ENCODE measurements around the gene PRSS1.
"Not testable (repeated sequence)": the region's sequence is repeated elsewhere in the genome, so short reads cannot be mapped to it uniquely, and the experiment has no call there.

PRSS1 gene

DNA sequence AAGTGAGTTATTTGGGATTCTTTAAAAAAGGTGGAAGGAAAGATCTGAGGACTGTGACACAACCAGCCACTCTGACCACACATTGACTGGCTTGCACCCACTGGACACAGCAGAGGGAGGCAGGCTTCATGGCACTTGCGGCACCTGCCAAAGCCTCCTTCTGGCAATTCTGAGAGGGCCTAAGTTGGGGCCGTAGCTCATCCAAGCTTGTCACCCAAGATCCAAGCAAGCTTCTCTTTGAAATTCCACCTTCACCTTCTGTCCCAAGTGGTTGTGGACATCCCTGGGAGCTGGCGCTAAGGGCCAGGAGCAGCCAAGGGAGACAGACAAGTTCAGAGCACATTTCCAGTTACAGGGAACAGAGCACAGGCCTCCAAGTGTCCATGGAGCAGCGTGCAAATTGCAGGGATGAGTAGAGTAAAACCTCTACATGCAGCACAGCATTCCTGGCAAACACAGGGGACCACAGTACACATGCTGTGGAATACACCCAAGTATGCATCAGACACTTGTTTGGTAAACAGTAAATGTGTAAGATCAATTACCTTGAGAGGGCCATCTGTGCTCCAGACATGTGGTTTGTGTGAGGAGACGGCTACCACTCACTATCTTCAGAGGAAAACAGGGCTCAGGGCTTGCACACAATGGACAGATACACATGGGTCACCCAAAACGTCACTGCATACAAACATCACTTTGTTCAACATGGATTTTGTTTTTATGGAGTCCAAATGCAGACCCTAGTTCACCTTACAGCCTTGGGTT lies 26.3 kb downstream of the PRSS1 start:
- DNase-seq, result not testable (repeated sequence)

DNA sequence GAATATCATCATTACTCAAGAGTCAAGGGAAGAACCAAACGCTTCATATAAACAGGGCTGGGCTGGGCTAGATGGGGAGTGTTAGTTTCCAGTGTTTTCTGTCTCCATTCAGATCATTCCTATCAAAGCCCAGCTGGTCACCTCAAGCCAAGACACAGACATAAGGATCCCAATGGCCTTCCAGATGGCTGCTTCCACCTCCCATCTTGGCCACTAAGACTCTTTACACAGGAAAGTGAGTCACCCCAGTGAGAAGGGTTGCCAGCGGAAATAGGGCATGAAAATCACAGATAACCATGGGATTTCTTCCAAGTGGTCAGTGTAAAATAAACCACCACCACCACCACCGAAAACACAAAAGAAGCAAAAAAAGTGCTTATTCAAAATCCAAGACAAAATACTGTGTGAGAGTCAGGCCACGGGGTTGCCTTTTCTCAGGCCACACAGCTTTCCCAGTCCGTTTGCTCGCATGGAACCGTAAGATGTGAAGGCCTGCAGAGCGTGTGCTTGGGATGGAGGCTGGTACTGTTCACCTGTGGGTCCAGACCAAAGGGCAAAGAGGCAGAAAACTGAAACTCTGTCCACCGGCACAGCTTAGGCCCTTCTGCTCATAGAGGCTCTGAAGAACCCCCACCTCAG lies 27.1 kb downstream of the PRSS1 start:
- no peak for DNase-seq

DNA sequence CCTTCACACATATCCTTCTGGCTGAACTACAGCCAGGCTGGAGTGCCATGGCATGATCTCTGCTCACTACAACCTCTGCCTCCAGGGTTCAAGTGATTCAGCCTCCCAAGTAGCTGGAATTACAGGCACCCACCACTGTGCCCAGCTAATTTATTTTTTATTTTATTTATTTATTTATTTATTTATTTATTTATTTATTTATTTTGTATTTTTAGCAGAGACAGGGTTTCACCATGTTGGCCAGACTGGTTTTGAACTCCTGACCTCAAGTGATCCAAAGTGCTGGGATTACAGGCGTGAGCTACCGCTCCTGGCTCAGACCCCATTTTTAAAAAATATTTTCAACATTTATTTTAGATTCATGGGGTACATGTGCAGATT lies 27.6 kb downstream of the PRSS1 start:
- not testable (repeated sequence) for DNase-seq

DNA sequence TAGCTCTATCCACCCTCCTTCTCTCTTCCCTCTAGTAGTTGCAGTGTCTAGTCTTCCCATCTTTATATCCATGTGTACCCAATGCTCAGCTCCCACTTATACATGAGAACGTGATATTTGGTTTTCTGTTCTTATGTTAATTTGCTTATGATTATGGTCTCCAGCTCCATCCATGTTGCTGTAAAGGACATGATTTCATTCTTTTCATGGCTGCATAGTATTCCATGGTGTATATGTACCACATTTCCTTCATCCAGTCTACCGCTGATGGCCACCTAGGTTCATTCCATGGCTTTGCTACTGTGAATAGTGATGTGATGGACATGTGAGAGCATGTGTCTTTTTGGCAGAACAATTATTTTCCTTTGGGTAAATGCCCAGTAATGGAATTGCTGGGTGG lies 28.0 kb downstream of the PRSS1 start:
- DNase-seq, result no peak

DNA sequence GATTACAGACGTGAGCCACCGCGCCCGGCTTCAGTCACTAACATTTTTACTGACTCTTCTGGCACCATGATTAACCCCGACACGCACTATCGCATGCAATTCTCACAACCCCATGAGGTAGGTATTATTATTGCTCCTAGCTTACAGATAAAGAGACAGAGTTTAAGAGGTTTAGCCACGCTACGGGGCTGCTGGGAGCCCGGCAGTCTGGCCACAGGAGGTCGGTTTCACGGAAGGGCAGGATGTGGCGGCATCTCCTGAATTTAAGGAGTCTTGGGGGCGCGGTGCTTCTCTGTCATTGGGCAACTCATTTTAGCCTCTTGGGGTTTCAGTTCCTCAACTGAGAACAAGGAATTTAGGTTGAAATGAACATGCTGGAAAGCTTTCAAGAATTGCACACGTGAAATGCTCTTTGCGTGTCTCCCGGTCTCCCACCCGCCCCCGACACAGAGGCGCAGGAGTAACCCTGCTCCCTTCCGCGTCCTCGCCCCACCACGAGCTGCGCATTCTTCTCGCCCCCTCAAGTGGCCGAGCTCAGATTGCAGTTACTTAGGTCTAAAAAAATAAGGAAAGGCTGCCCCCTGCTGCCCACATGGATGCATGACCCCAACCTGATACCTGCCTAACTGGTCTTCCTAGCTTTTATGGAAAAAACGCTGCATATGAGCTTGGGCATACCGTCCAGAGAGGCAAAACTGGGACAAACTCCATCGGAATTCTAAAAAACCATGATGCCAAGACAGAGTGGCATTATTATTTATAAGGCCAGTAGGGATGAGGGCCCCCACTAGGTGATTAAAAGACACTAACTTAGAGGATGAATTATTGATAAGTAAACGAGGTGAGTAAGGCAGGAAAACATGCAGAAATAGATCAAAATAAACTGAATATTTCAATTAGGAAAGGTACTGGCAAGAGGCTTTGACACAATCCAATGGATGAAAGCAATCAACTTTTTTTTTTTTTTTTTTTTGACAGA lies 33.9 kb downstream of the PRSS1 start:
- DNase-seq, result peak; percentile 65

DNA sequence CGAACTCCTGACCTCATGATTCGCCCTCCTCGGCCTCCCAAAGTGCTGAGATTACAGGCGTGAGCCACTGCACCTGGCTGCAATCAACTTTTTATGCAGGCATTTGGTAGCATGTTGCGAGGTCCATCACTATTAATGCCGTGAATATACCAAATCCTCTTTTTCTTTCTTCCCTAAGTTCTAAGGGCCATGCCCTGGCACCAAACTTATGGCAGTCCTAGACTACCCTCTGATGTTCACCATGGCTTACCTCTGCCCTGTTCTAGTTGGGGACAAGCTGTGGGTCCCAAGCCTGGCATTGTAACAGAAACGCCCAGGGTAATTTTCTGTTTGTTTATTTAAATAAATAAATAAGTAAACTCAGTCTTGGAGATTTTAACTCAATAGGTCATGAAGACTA lies 34.8 kb downstream of the PRSS1 start:
- no peak for DNase-seq

DNA sequence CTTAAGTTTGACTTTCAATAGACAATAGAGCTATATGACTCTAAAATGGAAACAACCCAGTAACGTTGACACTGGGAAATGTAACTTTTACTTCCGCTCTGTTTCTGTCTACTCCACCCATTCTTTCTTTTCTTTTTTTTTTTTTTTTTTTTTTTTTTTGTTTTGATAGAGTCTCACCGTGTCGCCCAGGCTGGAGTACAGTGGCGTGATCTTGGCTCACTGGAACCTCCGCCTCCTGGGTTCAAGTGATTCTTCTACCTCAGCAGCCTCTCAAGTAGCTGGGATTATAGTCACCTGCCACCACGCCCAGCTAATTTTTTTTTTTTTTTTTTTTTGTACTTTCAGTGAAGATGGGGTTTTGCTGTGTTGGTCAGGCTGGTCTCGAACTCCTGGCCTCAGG lies 35.4 kb downstream of the PRSS1 start:
- no peak for DNase-seq

DNA sequence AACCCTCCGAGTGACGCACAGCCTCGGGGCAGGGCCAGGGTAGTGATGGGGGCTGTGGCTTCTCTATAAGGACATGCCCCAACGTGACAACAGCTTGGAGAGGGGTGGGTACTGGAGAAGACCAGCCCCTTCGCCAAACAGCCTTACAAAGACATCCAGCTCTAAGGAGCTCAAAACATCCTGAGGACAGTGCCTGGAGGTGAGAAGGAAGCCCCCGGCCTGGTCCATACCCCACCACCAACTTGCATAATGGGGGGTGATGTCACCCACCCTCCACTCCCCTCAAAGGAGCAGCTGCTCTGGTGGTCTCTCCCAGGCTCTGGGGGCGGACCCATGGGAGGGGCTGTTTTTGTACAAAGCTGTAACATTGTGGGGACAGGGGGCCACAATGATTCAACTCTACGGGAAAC lies 36.6 kb downstream of the PRSS1 start:
- no peak for DNase-seq

DNA sequence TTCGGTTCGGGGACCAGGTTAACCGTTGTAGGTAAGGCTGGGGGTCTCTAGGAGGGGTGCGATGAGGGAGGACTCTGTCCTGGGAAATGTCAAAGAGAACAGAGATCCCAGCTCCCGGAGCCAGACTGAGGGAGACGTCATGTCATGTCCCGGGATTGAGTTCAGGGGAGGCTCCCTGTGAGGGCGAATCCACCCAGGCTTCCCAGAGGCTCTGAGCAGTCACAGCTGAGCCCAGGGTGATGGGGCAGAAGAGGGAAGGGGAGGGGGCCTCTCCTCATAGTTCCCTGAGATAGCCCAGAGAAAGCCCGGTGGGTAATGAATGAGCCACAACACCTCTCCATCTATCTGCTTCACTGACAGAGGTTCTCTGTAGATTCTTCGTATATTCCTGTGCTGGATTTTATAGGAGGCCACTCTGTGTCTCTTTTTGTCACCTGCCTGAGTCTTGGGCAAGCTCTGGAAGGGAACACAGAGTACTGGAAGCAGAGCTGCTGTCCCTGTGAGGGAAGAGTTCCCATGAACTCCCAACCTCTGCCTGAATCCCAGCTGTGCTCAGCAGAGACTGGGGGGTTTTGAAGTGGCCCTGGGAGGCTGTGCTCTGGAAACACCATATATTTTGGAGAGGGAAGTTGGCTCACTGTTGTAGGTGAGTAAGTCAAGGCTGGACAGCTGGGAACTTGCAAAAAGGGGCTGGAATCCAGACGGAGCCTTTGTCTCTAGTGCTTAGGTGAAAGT lies 37.9 kb downstream of the PRSS1 start:
- no peak for DNase-seq

DNA sequence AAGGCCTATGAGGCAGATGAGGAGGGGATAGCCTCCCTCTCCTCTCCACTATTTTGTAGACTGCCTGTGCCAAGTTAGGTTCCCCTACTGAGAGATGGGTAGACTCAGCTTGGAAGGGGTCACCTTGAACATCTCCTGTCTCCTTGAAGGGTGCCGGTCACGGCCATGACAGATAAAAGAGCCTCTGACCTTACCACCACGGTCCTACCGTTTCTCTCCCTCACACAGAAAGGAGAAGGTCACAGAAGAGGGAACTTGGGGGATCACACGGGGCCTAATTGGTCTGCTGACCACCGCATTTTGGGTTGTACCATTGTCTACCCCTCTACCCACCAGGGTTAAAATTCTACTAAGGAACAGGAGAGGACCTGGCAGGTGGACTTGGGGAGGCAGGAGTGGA lies 38.5 kb downstream of the PRSS1 start:
- no peak for DNase-seq

DNA sequence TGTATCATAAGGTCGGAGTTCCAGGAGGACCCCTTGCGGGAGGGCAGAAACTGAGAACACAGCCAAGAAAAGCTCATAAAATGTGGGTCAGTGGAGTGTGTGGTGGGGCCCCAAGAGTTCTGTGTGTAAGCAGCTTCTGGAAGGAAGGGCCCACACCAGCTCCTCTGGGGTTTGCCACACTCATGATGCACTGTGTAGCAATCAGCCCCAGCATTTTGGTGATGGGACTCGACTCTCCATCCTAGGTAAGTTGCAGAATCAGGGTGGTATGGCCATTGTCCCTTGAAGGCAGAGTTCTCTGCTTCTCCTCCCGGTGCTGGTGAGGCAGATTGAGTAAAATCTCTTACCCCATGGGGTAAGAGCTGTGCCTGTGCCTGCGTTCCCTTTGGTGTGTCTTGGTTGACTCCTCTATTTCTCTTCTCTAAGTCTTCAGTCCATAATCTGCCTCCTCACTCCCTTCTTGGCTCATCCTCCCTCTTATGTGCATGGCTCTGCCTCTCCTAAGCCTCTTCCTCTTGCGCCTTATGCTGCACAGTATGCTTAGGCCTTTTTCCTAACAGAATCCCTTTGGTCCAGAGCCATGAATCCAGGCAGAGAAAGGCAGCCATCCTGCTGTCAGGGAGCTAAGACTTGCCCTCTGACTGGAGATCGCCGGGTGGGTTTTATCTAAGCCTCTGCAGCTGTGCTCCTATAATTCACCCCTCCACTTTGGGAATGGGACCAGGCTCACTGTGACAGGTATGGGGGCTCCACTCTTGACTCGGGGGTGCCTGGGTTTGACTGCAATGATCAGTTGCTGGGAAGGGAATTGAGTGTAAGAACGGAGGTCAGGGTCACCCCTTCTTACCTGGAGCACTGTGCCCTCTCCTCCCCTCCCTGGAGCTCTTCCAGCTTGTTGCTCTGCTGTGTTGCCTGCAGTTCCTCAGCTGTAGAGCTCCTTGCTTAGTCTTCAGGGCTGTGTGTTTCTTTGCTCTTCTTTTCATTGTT lies 39.3 kb downstream of the PRSS1 start:
- DNase-seq, result no peak

DNA sequence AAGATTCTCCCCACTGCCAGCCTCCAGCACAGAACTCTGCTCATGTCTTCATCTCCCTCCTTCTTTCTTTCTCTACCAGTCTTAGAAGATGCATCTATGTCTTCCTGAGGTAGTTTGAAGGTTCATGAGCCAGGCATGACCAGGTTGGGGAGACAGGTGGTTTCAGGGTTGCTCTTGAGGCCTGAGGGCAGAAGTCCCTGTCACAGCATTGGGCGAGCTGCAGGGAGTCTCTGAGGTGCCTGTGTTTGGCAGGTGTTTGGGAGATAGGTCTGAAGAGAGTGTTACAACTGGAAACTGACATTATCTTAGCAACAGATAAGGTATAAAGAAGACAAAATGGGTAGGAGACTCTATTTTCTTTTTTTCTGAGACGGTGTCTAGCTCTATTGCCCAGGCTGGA lies 40.2 kb downstream of the PRSS1 start:
- no peak for DNase-seq

DNA sequence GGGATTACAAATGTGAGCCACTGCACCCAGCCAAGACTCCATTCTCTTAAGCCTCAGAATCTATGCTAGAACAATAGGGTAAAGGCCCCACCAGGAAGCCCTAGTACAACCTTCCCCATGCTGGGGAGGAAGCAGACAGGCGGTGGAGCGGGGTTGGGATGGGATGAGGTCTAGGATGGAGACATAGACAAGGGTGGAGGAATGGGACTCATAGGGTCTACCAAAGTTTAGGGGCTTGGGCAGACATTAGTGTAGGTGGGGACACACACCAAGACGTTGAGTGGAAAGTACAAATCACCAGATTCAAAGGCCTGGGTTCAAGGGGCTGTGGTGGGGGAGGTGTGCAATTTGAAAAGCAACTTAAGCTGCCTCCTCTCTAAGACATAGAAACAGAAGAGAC lies 40.8 kb downstream of the PRSS1 start:
- DNase-seq, result no peak

DNA sequence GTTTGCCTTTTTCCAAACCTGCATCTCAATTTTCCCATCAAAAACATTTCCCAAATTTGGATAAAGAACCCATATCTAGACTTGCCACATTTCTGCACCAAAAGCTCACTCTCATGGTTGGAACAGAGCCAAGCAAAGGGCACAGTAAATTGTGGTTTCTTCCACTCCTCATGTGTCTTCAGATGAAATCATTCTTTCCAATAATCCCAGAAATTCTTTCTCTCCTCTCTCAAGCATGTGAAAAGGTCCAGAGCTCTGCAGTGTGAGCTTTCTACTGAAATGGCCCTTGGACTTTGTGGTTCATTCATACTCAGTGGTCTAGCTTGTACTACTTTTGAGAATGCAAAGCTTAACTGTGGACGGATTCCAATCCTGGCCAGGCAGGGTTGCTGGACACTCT lies 41.3 kb downstream of the PRSS1 start:
- DNase-seq, result no peak

DNA sequence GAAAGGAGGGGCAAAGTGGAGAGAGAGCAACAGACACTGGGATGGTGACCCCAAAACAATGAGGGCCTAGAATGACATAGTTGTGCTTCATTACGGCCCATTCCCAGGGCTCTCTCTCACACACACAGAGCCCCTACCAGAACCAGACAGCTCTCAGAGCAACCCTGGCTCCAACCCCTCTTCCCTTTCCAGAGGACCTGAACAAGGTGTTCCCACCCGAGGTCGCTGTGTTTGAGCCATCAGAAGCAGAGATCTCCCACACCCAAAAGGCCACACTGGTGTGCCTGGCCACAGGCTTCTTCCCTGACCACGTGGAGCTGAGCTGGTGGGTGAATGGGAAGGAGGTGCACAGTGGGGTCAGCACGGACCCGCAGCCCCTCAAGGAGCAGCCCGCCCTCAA lies 42.2 kb downstream of the PRSS1 start:
- no peak for DNase-seq

DNA sequence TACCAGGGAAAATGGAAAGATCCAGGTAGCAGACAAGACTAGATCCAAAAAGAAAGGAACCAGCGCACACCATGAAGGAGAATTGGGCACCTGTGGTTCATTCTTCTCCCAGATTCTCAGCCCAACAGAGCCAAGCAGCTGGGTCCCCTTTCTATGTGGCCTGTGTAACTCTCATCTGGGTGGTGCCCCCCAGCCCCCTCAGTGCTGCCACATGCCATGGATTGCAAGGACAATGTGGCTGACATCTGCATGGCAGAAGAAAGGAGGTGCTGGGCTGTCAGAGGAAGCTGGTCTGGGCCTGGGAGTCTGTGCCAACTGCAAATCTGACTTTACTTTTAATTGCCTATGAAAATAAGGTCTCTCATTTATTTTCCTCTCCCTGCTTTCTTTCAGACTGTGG lies 42.9 kb downstream of the PRSS1 start:
- DNase-seq, result no peak

DNA sequence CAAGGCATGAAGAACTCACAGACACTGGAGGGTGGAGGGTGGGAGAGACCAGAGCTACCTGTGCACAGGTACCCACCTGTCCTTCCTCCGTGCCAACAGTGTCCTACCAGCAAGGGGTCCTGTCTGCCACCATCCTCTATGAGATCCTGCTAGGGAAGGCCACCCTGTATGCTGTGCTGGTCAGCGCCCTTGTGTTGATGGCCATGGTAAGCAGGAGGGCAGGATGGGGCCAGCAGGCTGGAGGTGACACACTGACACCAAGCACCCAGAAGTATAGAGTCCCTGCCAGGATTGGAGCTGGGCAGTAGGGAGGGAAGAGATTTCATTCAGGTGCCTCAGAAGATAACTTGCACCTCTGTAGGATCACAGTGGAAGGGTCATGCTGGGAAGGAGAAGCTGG lies 43.3 kb downstream of the PRSS1 start:
- no peak for DNase-seq

DNA sequence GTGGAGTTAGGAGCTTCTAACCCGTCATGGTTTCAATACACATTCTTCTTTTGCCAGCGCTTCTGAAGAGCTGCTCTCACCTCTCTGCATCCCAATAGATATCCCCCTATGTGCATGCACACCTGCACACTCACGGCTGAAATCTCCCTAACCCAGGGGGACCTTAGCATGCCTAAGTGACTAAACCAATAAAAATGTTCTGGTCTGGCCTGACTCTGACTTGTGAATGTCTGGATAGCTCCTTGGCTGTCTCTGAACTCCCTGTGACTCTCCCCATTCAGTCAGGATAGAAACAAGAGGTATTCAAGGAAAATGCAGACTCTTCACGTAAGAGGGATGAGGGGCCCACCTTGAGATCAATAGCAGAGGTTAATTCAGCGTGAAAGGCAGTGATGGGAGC lies 43.9 kb downstream of the PRSS1 start:
- DNase-seq, result no peak

DNA sequence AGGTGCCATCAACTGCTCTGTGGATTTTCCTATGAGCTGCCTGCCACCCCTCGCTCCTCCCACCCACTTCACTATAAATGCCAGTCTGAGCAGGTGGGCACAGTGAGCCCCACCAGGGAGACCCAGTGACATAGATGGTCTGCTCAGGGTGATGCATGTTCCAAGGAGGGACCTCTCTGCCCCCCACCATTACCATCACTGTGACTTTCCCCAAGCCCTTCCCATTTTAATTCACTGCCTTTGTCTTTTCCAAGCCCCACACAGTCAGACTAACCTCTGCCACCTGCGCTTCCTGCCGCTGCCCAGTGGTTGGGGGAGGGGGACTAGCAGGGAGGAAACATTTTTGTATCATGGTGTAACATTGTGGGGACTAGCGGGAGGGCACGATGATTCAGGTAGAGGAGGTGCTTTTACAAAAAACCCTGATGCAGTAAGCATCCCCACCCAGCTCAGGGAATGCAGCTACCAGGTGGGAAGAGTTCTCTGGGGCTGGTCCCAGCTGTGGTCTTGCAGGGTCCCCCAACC lies 46.1 kb downstream of the PRSS1 start:
- DNase-seq, result no peak

DNA sequence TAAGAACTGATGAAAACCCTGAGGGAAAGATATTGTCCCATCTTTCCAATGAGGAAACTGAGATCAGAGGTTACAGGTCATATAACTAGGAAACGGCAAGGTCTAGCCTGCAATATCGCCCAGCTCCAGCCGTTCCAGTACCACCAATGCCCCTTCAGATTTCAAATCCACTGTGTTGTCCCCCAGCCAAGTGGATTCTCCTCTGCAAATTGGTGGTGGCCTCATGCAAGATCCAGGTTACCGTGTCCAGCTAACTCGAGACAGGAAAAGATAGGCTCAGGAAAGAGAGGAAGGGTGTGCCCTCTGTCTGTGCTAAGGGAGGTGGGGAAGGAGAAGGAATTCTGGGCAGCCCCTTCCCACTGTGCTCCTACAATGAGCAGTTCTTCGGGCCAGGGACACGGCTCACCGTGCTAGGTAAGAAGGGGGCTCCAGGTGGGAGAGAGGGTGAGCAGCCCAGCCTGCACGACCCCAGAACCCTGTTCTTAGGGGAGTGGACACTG lies 46.8 kb downstream of the PRSS1 start:
- DNase-seq, result no peak

Data from NCI-H1048 (cell line).